Activated naive CD8-positive, alpha-beta T cell treated with anti-CD3 and anti-CD28 coated beads, Interleukin-2, amount 50 U/mL, for 16 hours (primary cell): ENCODE results near the gene CCDC73.
"Not testable (repeated sequence)": the region's sequence is repeated elsewhere in the genome, so short reads cannot be mapped to it uniquely, and the experiment has no call there.

Experiments used
- DNase-seq: peaks from one replicate; pipeline ENCODE4 v3.0.0-alpha.2; 2020; ENCODE audit warnings: low read depth, low spot score

CCDC73 gene

GRCh38 chr11:32794439-32794838 lies at the start of gene CCDC73:
Gene CCDC73 (minus strand): TSS chr11:32794662. CDS start chr11:32760243, 34,419 bp downstream.
- no peak for DNase-seq

- no peak for DNase-seq
Measured at GRCh38 chr11:32843544-32843943, 49.1 kb upstream of the CCDC73 start.

GRCh38 chr11:32840587-32840986 lies 46.1 kb upstream of the CCDC73 start:
- no peak for DNase-seq

GRCh38 chr11:32839308-32839707 lies 44.8 kb upstream of the CCDC73 start:
- DNase-seq: no peak

GRCh38 chr11:32838505-32839274 lies 44.2 kb upstream of the CCDC73 start:
- no peak for DNase-seq

GRCh38 chr11:32836946-32837345 lies 42.5 kb upstream of the CCDC73 start:
- no peak for DNase-seq

- no peak for DNase-seq
Measured at GRCh38 chr11:32833921-32834320, 39.5 kb upstream of the CCDC73 start.

GRCh38 chr11:32831221-32831620 lies 36.8 kb upstream of the CCDC73 start:
- no peak for DNase-seq

- no peak for DNase-seq
Measured at GRCh38 chr11:32830796-32831195, 36.3 kb upstream of the CCDC73 start.

GRCh38 chr11:32830413-32830738 lies 35.9 kb upstream of the CCDC73 start:
- DNase-seq: no peak

- DNase-seq: no peak
Measured at GRCh38 chr11:32829680-32830412, 35.4 kb upstream of the CCDC73 start, which contains the start of gene PRRG4. Gene PRRG4 (plus strand): TSS chr11:32829927. CDS start chr11:32830530, 603 bp downstream.

- no peak for DNase-seq
Measured at GRCh38 chr11:32829157-32829679, 34.8 kb upstream of the CCDC73 start.

- DNase-seq: no peak
Measured at GRCh38 chr11:32827276-32827675, 32.8 kb upstream of the CCDC73 start.

GRCh38 chr11:32826113-32826512 lies 31.7 kb upstream of the CCDC73 start:
- DNase-seq: no peak

GRCh38 chr11:32823617-32824016 lies 29.2 kb upstream of the CCDC73 start:
- DNase-seq: not testable (repeated sequence)

- DNase-seq: no peak
Measured at GRCh38 chr11:32821917-32822560, 27.6 kb upstream of the CCDC73 start.

GRCh38 chr11:32821517-32821916 lies 27.1 kb upstream of the CCDC73 start:
- no peak for DNase-seq

- no peak for DNase-seq
Measured at GRCh38 chr11:32820497-32820896, 26.0 kb upstream of the CCDC73 start.

- DNase-seq: no peak
Measured at GRCh38 chr11:32819187-32819586, 24.7 kb upstream of the CCDC73 start.

GRCh38 chr11:32817852-32818183 lies 23.4 kb upstream of the CCDC73 start:
- no peak for DNase-seq

- DNase-seq: no peak
Measured at GRCh38 chr11:32817181-32817851, 22.9 kb upstream of the CCDC73 start.

- DNase-seq: no peak
Measured at GRCh38 chr11:32809313-32809712, 14.9 kb upstream of the CCDC73 start.
